Measurements from ENCODE around the gene CRYBB3.

- TF ChIP-seq TAF1 (IDR thresholded peaks at IDR 0.05; ENCODE audit: borderline replicate concordance, insufficient read depth, low read length) (no peak), REST (IDR thresholded peaks at IDR 0.05; ENCODE audit: insufficient read depth in 1 of 2, low read depth in 2 of 2, low read length in 2 of 2) (no peak)
Measured at GRCh38 chr22:25177895-25178294, 21.8 kb upstream of the CRYBB3 start.

Data from PFSK-1 (cell line).